Thyroid gland (tissue), 4 donors: ENCODE measurements around the gene FAM78B. TPM values are rescaled to one million over a fixed set of nuclear protein-coding genes. Genes with fewer than 3 reads are reported as not detected.

Experiments used
- DNase-seq, 2 donors: peaks; one replicate each; pipeline ENCODE4 v3.0.0-alpha.2; 2019
- H3K27ac ChIP-seq, 3 donors: fragments of 200-600 bp; sonication (generic); 1 replicate in 2 of 3; 2 replicates in 1 of 3; pipeline ENCODE4 v1.5.1; 2016 to 2019; ENCODE audit warnings: mild to moderate bottlenecking in 1 of 3, moderate library complexity in 1 of 3
- H3K27me3 ChIP-seq: fragments of 200-600 bp; sonication (generic); one replicate; pipeline ENCODE4 v1.5.1; 2019
- H3K36me3 ChIP-seq, 2 donors: fragments of 200-600 bp; sonication (generic); one replicate each; pipeline ENCODE4 v1.5.1; 2016 to 2019
- H3K4me1 ChIP-seq, 2 donors: fragments of 200-600 bp; sonication (generic); one replicate each; pipeline ENCODE4 v1.5.1; 2017 to 2019
- H3K4me3 ChIP-seq, 3 donors: fragments of 200-600 bp; sonication (generic); replicated peaks in 1 of 3; 1 replicate in 2 of 3; 2 replicates in 1 of 3; pipeline ENCODE4 v1.5.1; 2016; ENCODE audit warnings: mild to moderate bottlenecking in 1 of 3
- H3K9me3 ChIP-seq: fragments of 200-600 bp; sonication (generic); one replicate; pipeline ENCODE4 v1.5.1; 2017
- CTCF ChIP-seq, 6 experiments: fragments of 200-600 bp in 3 of 6; fragments of 450-650 bp in 3 of 6; sonication (generic) in 3 of 6; IDR thresholded peaks; one replicate each; pipeline ENCODE4 v1.5.1; 2016 to 2019; ENCODE audit warnings: antibody characterized with exemption in 6 of 6, mild to moderate bottlenecking in 2 of 6, inconsistent platforms in 1 of 6, moderate library complexity in 1 of 6
- POLR2A ChIP-seq, 2 donors: fragments of 450-650 bp; IDR thresholded peaks; one replicate each; pipeline ENCODE4 v1.6.1; 2017; ENCODE audit warnings: antibody characterized with exemption in 2 of 2, mild to moderate bottlenecking in 2 of 2, moderate library complexity in 1 of 2
- WGBS, 2 donors: methylation state at CpG; one replicate each; pipeline ENCODE4 v1.1.5; 2017; 5-methylcytosine and 5-hydroxymethylcytosine counted together
- intact Hi-C: fragments of 100-400 bp; cut with DNase I; formaldehyde crosslinking; loops from one replicate; pipeline ENCODE4 v1.15.1; 2023
- total RNA-seq, 4 donors: library from RNA; depleted of rRNA; stranded (reverse); fragments of >200 nt; gene quantifications; one replicate each; pipeline ENCODE4 v1.2.3, GENCODE V29; 2016

The FAM78B gene
- total RNA-seq, 4 donors from 2014 or later, result 3.3 to 4.7 (median 3.8) TPM

GRCh38 chr1:166113031-166113430 is 53.8 kb downstream of the FAM78B start:
- Histone ChIP-seq H3K9me3 (no peaks in the 10 kb centered on the region), H3K4me3 (no peak overlapping the region), H3K27ac (no peak overlapping the region), H3K36me3 (no peaks in the 10 kb centered on the region), H3K4me1 (no peaks in the 10 kb centered on the region), H3K27me3 (no peaks in the 10 kb centered on the region)
- WGBS, 2 donors, result 83 to 92% methylated on average over 3 of the region's 3 CpGs
- no peak for DNase-seq
- intact Hi-C loops, result no loop called here
- no peak for TF ChIP-seq POLR2A (IDR thresholded peaks at IDR 0.05)
- no peak for TF ChIP-seq CTCF (IDR thresholded peaks at IDR 0.05)

DNA sequence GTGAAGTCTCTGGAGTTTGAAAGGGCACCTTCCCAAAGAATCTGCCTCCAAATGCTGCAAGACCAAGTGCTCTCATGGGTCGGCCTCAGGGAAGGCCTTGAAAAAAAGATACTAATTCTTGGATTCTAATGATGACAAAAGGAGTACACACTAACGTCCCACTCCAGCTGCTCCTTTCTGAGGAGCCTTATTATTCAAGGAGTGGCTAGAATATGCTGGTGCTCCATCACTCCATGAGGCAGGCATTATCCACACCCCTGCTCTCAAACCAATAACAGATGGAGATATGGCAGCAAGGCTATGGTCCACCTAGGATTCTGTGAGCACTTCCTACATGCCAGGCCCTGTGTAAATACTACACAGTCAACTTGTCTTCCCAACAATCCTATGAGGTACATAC is 54.4 kb downstream of the FAM78B start:
- 71 to 79% methylated on average over 2 of the region's 2 CpGs for WGBS, 2 donors

DNA sequence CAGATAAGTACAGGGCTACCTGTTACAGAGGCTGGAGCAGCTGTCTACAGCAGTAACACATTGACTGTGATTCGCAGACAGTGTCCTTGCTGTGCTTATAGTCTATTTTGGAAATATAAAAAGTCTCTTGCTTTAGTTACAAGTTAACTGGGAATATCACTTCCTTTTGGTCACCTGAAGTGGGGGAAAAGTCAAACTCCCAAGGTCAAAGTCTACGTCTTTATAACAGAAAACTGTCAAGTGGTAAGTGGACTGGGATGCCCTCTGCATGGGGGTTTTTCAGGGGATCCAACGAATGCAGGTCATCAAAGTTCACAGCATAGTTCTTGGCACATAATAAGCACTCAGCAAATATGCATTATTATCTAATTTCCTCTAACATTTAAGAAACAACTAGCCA is 55.4 kb downstream of the FAM78B start:
- Histone ChIP-seq H3K36me3 (no peaks in the 10 kb centered on the region), H3K4me3 (no peak overlapping the region), H3K27me3 (no peaks in the 10 kb centered on the region), H3K9me3 (no peaks in the 10 kb centered on the region), H3K27ac (no peak overlapping the region), H3K4me1 (no peaks in the 10 kb centered on the region)
- no peak for TF ChIP-seq CTCF (IDR thresholded peaks at IDR 0.05)
- no peak for TF ChIP-seq POLR2A (IDR thresholded peaks at IDR 0.05)
- WGBS, 2 donors, result 64 to 79% methylated on average over 3 of the region's 3 CpGs
- DNase-seq, result no peak
- intact Hi-C loops, result no loop called here

More for the DNA sequence above, 54.4 kb downstream of the FAM78B start:
- H3K36me3 ChIP-seq, result no peaks in the 10 kb centered on the region
- DNase-seq, result no peak
- no peaks in the 10 kb centered on the region for H3K9me3 ChIP-seq
- TF ChIP-seq POLR2A (IDR thresholded peaks at IDR 0.05) (no peak), CTCF (IDR thresholded peaks at IDR 0.05) (no peak)
- no peaks in the 10 kb centered on the region for H3K27me3 ChIP-seq
- H3K4me1 ChIP-seq, result no peaks in the 10 kb centered on the region
- no peak overlapping the region for H3K27ac ChIP-seq
- intact Hi-C loops, result no loop called here
- no peak overlapping the region for H3K4me3 ChIP-seq

GRCh38 chr1:166090244-166090643 is 76.6 kb downstream of the FAM78B start:
- 33 to 43% methylated on average over 4 of the region's 4 CpGs for WGBS, 2 donors
- TF ChIP-seq POLR2A (IDR thresholded peaks at IDR 0.05), result no peak
- no peak for TF ChIP-seq CTCF (IDR thresholded peaks at IDR 0.05)

GRCh38 chr1:166089804-166090203 is 77.0 kb downstream of the FAM78B start:
- Histone ChIP-seq H3K4me1 (no peaks in the 10 kb centered on the region), H3K36me3 (no peaks in the 10 kb centered on the region), H3K27me3 (no peaks in the 10 kb centered on the region), H3K4me3 (no peak overlapping the region), H3K9me3 (no peaks in the 10 kb centered on the region), H3K27ac (no peak overlapping the region)
- no peak for DNase-seq
- WGBS, 2 donors, result 6 to 25% methylated on average over 6 of the region's 6 CpGs
- intact Hi-C loops, result no loop called here
- no peak for TF ChIP-seq POLR2A (IDR thresholded peaks at IDR 0.05)
- TF ChIP-seq CTCF (IDR thresholded peaks at IDR 0.05), result no peak

More at GRCh38 chr1:166090244-166090643, 76.6 kb downstream of the FAM78B start:
- Histone ChIP-seq H3K36me3 (no peaks in the 10 kb centered on the region), H3K4me3 (no peak overlapping the region), H3K4me1 (no peaks in the 10 kb centered on the region), H3K9me3 (no peaks in the 10 kb centered on the region), H3K27ac (no peak overlapping the region), H3K27me3 (no peaks in the 10 kb centered on the region)
- intact Hi-C loops, result no loop called here
- no peak for DNase-seq
